BLaER1 (cell line): ENCODE results near the gene SLF2.

ENCODE experiments used
- H3K27ac ChIP-seq: shearing (Covaris generic); formaldehyde crosslinking; 2 replicates; pipeline ENCODE4 v1.8.1; 2022
- H3K27me3 ChIP-seq: shearing (Covaris generic); formaldehyde crosslinking; 2 replicates; pipeline ENCODE4 v1.8.1; 2022
- H3K36me3 ChIP-seq: shearing (Covaris generic); formaldehyde crosslinking; 2 replicates; pipeline ENCODE4 v1.8.1; 2022
- H3K4me1 ChIP-seq: shearing (Covaris generic); formaldehyde crosslinking; 2 replicates; pipeline ENCODE4 v1.8.1; 2022
- H3K4me2 ChIP-seq: shearing (Covaris generic); formaldehyde crosslinking; 2 replicates; pipeline ENCODE4 v1.8.1; 2022
- H3K4me3 ChIP-seq: shearing (Covaris generic); formaldehyde crosslinking; 2 replicates; pipeline ENCODE4 v1.8.1; 2022
- H3K9ac ChIP-seq: shearing (Covaris generic); formaldehyde crosslinking; 2 replicates; pipeline ENCODE4 v1.8.1; 2022
- H3K9me3 ChIP-seq: shearing (Covaris generic); formaldehyde crosslinking; 2 replicates; pipeline ENCODE4 v1.8.1; 2022
- H4K20me1 ChIP-seq: shearing (Covaris generic); formaldehyde crosslinking; 2 replicates; pipeline ENCODE4 v1.8.1; 2022
- Cebpa-rat ChIP-seq: shearing (Covaris generic); IDR thresholded peaks from 2 replicates; pipeline ENCODE4 v1.8.1; 2022

SLF2 gene

GRCh38 chr10:100899171-100899570 is 13.6 kb upstream of the SLF2 start:
- H3K4me1 ChIP-seq = peaks cover 10% of the 10 kb centered on the region; the same call in 1 of the 2 replicates
- H3K27me3 ChIP-seq = no peaks in the 10 kb centered on the region
- TF ChIP-seq Cebpa-rat = no peak
- H3K27ac ChIP-seq = no peak overlapping the region
- H4K20me1 ChIP-seq = no peaks in the 10 kb centered on the region
- no peak overlapping the region for H3K4me2 ChIP-seq
- H3K4me3 ChIP-seq = no peak overlapping the region
- H3K36me3 ChIP-seq = no peaks in the 10 kb centered on the region
- H3K9me3 ChIP-seq = no peaks in the 10 kb centered on the region
- no peak overlapping the region for H3K9ac ChIP-seq

- Histone ChIP-seq H3K27me3 (no peaks in the 10 kb centered on the region), H3K27ac (no peak overlapping the region), H3K4me3 (no peak overlapping the region), H4K20me1 (no peaks in the 10 kb centered on the region), H3K4me1 (no peaks in the 10 kb centered on the region), H3K9me3 (no peaks in the 10 kb centered on the region), H3K4me2 (no peak overlapping the region), H3K9ac (no peak overlapping the region), H3K36me3 (no peaks in the 10 kb centered on the region)
- no peak for TF ChIP-seq Cebpa-rat
These were observed 11.7 kb upstream of the SLF2 start for GRCh38 chr10:100901051-100901450.

- Histone ChIP-seq H3K27me3 (no peaks in the 10 kb centered on the region), H3K9me3 (no peaks in the 10 kb centered on the region), H3K36me3 (no peaks in the 10 kb centered on the region), H3K4me2 (no peak overlapping the region), H4K20me1 (no peaks in the 10 kb centered on the region), H3K27ac (no peak overlapping the region), H3K4me1 (peaks cover 6% of the 10 kb centered on the region), H3K9ac (no peak overlapping the region), H3K4me3 (no peak overlapping the region)
- no peak for TF ChIP-seq Cebpa-rat
These were observed 10.1 kb upstream of the SLF2 start for GRCh38 chr10:100902622-100903021.

- Histone ChIP-seq H3K27me3 (no peaks in the 10 kb centered on the region), H3K27ac (no peak overlapping the region), H3K4me1 (peaks cover 15% of the 10 kb centered on the region), H3K4me3 (no peak overlapping the region), H4K20me1 (no peaks in the 10 kb centered on the region), H3K4me2 (no peak overlapping the region), H3K9ac (no peak overlapping the region), H3K36me3 (no peaks in the 10 kb centered on the region), H3K9me3 (no peaks in the 10 kb centered on the region)
- TF ChIP-seq Cebpa-rat = no peak
These were observed 7.8 kb upstream of the SLF2 start for GRCh38 chr10:100904917-100905316.

GRCh38 chr10:100907175-100907574 is 5.6 kb upstream of the SLF2 start:
- TF ChIP-seq Cebpa-rat = no peak
- no peak overlapping the region for H3K9ac ChIP-seq
- no peak overlapping the region for H3K4me3 ChIP-seq
- no peaks in the 10 kb centered on the region for H3K9me3 ChIP-seq
- H3K4me1 ChIP-seq = peaks cover 26% of the 10 kb centered on the region
- H4K20me1 ChIP-seq = no peaks in the 10 kb centered on the region
- no peaks in the 10 kb centered on the region for H3K27me3 ChIP-seq
- no peak overlapping the region for H3K27ac ChIP-seq
- H3K36me3 ChIP-seq = no peaks in the 10 kb centered on the region
- no peak overlapping the region; the same call in 1 of the 2 replicates for H3K4me2 ChIP-seq

GRCh38 chr10:100907773-100908363 is 4.9 kb upstream of the SLF2 start:
- Histone ChIP-seq H4K20me1 (no peaks in the 10 kb centered on the region), H3K27me3 (no peaks in the 10 kb centered on the region), H3K4me3 (no peak overlapping the region), H3K36me3 (no peaks in the 10 kb centered on the region), H3K27ac (no peak overlapping the region), H3K9ac (no peak overlapping the region), H3K9me3 (no peaks in the 10 kb centered on the region), H3K4me1 (peaks cover 28% of the 10 kb centered on the region), H3K4me2 (no peak overlapping the region; the same call in 1 of the 2 replicates)
- no peak for TF ChIP-seq Cebpa-rat

GRCh38 chr10:100908378-100908777 is 4.4 kb upstream of the SLF2 start:
- no peak for TF ChIP-seq Cebpa-rat
- Histone ChIP-seq H3K4me1 (peaks cover 29% of the 10 kb centered on the region), H4K20me1 (peaks cover 3% of the 10 kb centered on the region), H3K27ac (no peak overlapping the region), H3K27me3 (no peaks in the 10 kb centered on the region), H3K4me3 (no peak overlapping the region), H3K9ac (no peak overlapping the region), H3K4me2 (no peak overlapping the region), H3K36me3 (no peaks in the 10 kb centered on the region), H3K9me3 (no peaks in the 10 kb centered on the region)

- Histone ChIP-seq H3K9ac (no peak overlapping the region), H3K4me1 (peaks cover 42% of the 10 kb centered on the region), H3K4me3 (no peak overlapping the region), H3K27me3 (no peaks in the 10 kb centered on the region), H3K9me3 (no peaks in the 10 kb centered on the region), H3K27ac (no peak overlapping the region), H3K4me2 (peak overlapping the region; percentile 31; the same call in 1 of the 2 replicates), H3K36me3 (peaks cover 3% of the 10 kb centered on the region; the same call in 1 of the 2 replicates), H4K20me1 (peaks cover 16% of the 10 kb centered on the region)
- TF ChIP-seq Cebpa-rat = no peak
These were observed 3.1 kb upstream of the SLF2 start for GRCh38 chr10:100909501-100910263.

GRCh38 chr10:100911472-100911871 is 1.3 kb upstream of the SLF2 start:
- H4K20me1 ChIP-seq = peaks cover 26% of the 10 kb centered on the region
- H3K9ac ChIP-seq = no peak overlapping the region
- no peak overlapping the region for H3K4me3 ChIP-seq
- H3K4me2 ChIP-seq = peak overlapping the region; percentile 92
- peaks cover 5% of the 10 kb centered on the region for H3K36me3 ChIP-seq
- H3K4me1 ChIP-seq = peaks cover 50% of the 10 kb centered on the region
- no peak for TF ChIP-seq Cebpa-rat
- no peaks in the 10 kb centered on the region for H3K27me3 ChIP-seq
- no peak overlapping the region for H3K27ac ChIP-seq
- H3K9me3 ChIP-seq = no peaks in the 10 kb centered on the region

GRCh38 chr10:100912013-100912604 is 654 bp upstream of the SLF2 start:
- peaks cover 50% of the 10 kb centered on the region for H3K4me1 ChIP-seq
- H3K9me3 ChIP-seq = no peaks in the 10 kb centered on the region
- H3K27me3 ChIP-seq = no peaks in the 10 kb centered on the region
- H3K9ac ChIP-seq = peak overlapping the region; percentile 82
- TF ChIP-seq Cebpa-rat = no peak
- peaks cover 12% of the 10 kb centered on the region for H3K36me3 ChIP-seq
- H3K27ac ChIP-seq = peak overlapping the region; percentile 80
- H3K4me3 ChIP-seq = peak overlapping the region; percentile 98
- H4K20me1 ChIP-seq = peaks cover 26% of the 10 kb centered on the region
- H3K4me2 ChIP-seq = peak overlapping the region; percentile 92
